Activated naive CD8-positive, alpha-beta T cell treated with anti-CD3 and anti-CD28 coated beads, Interleukin-2, amount 50 U/mL, for 24 hours (primary cell): Measurements from ENCODE around the gene ZBTB7A.

Experiments
- ATAC-seq: fragments of 150-1000 bp; cut with Tn5 transposase; one replicate; pipeline ENCODE4 v1.10.0; 2021
- DNase-seq: peaks from one replicate; pipeline ENCODE4 v3.0.0; 2021
- H3K27ac Mint-ChIP-seq: one replicate; pipeline ENCODE4 v1.8.0; 2021; ENCODE audit warnings: mild to moderate bottlenecking, mixed read lengths
- H3K27me3 Mint-ChIP-seq: one replicate; pipeline ENCODE4 v1.8.0; 2021; ENCODE audit warnings: mixed read lengths
- H3K36me3 Mint-ChIP-seq: one replicate; pipeline ENCODE4 v1.8.0; 2021; ENCODE audit warnings: low read depth, mixed read lengths
- H3K4me1 Mint-ChIP-seq: one replicate; pipeline ENCODE4 v1.8.0; 2021; ENCODE audit warnings: mixed read lengths
- H3K4me3 Mint-ChIP-seq: one replicate; pipeline ENCODE4 v1.8.0; 2021; ENCODE audit warnings: mild to moderate bottlenecking, moderate library complexity, mixed read lengths
- H3K9me3 Mint-ChIP-seq: one replicate; pipeline ENCODE4 v1.8.0; 2021; ENCODE audit warnings: mixed read lengths

ZBTB7A gene

GRCh38 chr19:4043966-4044715, 22.6 kb downstream of the ZBTB7A start:
- no peak for DNase-seq
- Mint-ChIP-seq H3K4me1 (peaks cover 5% of the 10 kb centered on the region), H3K27me3 (no peaks in the 10 kb centered on the region), H3K4me3 (no peak overlapping the region), H3K9me3 (no peaks in the 10 kb centered on the region), H3K27ac (no peak overlapping the region), H3K36me3 (peaks cover 6% of the 10 kb centered on the region)
- ATAC-seq, result no peak

DNA sequence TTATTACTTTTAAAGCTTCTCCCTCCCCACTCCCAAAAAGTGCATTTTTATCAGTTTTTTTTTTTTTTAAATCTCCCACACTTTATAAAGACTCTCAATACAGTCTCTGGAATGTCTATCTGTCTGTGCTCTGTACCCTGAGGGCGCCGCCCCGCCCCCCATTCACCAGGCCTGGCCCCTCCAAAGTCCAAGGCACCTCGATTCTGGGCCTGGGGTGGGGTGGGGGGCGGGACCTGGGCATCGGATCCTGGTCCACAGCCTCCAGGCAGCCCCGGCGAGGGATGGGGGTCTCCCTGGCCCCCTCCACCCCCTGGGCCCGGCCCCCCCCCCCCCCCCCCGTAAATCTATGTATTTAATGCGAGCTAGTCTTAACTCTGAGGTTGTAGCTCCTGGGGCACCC, 23.3 kb downstream of the ZBTB7A start:
- Mint-ChIP-seq H3K27ac (no peak overlapping the region), H3K36me3 (peaks cover 6% of the 10 kb centered on the region), H3K9me3 (no peaks in the 10 kb centered on the region), H3K4me3 (no peak overlapping the region), H3K4me1 (peaks cover 5% of the 10 kb centered on the region), H3K27me3 (no peaks in the 10 kb centered on the region)
- ATAC-seq (no peak), DNase-seq (no peak)

DNA sequence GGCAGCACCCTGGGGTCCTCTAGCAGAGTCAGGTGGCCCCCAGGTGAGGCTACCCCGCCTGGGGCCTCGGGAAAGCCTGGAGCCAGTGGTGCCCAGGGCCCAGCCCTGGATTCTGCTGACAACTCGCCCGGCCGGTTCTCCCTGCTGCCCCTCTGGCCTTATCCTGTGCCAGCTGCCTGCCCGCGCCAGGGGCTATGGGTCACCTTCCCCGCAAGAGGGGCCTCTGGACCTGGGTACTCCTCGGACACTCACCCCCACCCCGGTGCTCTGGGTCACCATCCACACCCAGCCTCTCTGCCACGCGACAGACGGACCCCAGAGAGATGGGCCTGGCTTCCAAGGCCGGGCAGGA, 24.0 kb downstream of the ZBTB7A start:
- Mint-ChIP-seq H3K36me3 (peaks cover 8% of the 10 kb centered on the region), H3K27me3 (no peaks in the 10 kb centered on the region), H3K4me1 (peaks cover 5% of the 10 kb centered on the region), H3K9me3 (no peaks in the 10 kb centered on the region), H3K27ac (no peak overlapping the region), H3K4me3 (no peak overlapping the region)
- DNase-seq (no peak), ATAC-seq (no peak)

GRCh38 chr19:4042064-4042730, 24.5 kb downstream of the ZBTB7A start:
- Mint-ChIP-seq H3K27me3 (no peaks in the 10 kb centered on the region), H3K9me3 (no peaks in the 10 kb centered on the region), H3K27ac (no peak overlapping the region), H3K4me3 (no peak overlapping the region), H3K4me1 (peaks cover 5% of the 10 kb centered on the region), H3K36me3 (peaks cover 8% of the 10 kb centered on the region)
- DNase-seq, result no peak
- peak; percentile 30 for ATAC-seq

- Mint-ChIP-seq H3K27me3 (no peaks in the 10 kb centered on the region), H3K36me3 (peaks cover 8% of the 10 kb centered on the region), H3K9me3 (no peaks in the 10 kb centered on the region), H3K27ac (no peak overlapping the region), H3K4me3 (no peak overlapping the region), H3K4me1 (no peaks in the 10 kb centered on the region)
- no peak for DNase-seq
- no peak for ATAC-seq
Measured at GRCh38 chr19:4038661-4039423, 27.9 kb downstream of the ZBTB7A start.

- H3K36me3 Mint-ChIP-seq, result peaks cover 8% of the 10 kb centered on the region
- H3K27me3 Mint-ChIP-seq, result no peaks in the 10 kb centered on the region
- H3K9me3 Mint-ChIP-seq, result no peaks in the 10 kb centered on the region
- ATAC-seq (no peak), DNase-seq (no peak)
- no peak overlapping the region for H3K4me3 Mint-ChIP-seq
- no peaks in the 10 kb centered on the region for H3K4me1 Mint-ChIP-seq
- no peak overlapping the region for H3K27ac Mint-ChIP-seq
Measured at GRCh38 chr19:4038057-4038456, 28.6 kb downstream of the ZBTB7A start.

DNA sequence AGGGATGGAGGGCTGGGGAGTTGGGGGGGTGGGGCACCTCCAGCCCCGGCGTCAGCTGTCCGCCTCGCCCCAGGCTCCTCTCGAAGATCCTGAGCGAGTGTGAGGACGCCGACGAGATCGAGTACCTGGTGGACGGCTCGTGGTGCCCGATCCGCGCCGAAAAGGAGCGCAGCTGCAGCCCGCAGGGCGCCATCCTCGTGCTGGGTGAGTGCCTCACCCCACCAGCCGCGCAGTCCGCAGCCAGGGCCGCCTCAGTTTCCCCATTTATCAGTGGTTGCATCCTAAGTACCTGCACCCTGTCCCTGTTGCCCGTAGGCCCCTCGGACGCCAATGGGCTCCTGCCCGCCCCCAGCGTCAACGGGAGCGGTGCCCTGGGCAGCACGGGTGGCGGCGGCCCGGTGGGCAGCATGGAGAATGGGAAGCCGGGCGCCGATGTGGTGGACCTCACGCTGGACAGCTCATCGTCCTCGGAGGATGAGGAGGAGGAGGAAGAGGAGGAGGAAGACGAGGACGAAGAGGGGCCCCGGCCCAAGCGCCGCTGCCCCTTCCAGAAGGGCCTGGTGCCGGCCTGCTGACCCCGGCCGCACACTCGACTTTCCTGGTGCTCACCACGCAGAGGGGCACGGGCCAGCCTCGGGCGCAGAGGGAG, 29.3 kb downstream of the ZBTB7A start:
- Mint-ChIP-seq H3K9me3 (no peaks in the 10 kb centered on the region), H3K27me3 (no peaks in the 10 kb centered on the region), H3K36me3 (peaks cover 8% of the 10 kb centered on the region), H3K27ac (no peak overlapping the region), H3K4me3 (no peak overlapping the region), H3K4me1 (no peaks in the 10 kb centered on the region)
- no peak for ATAC-seq
- DNase-seq, result no peak

DNA sequence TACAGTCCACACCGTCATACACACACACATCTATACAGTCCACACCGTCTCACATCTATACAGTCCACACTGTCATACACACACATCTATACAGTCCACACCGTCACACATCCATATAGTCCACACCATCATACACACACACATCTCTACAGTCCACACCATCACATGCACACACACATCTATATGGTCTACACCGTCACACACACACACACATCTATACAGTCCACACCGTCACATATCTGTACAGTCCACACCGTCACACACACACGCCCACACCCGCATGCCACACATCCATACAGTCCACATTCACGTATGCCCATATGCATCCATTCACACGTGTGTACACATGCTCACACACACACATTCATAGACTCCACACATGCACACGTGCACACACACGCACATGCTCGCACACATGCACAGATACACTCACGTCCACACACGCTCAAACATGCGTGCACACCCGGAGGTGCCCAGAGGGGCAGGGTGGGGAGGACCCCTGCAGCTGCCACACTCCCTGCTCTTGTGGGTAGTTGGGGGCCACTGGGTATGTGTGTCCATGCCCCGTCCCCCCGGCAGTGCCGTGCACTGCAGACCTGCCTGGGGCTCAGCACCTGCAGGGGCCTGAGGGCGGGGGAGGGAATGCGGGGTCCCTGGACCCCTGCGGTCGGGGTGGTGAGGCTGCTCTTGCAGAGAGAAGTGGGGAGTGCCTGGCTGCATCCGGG, 30.0 kb downstream of the ZBTB7A start:
- DNase-seq (no peak), ATAC-seq (no peak)
- no peak overlapping the region for H3K4me3 Mint-ChIP-seq
- no peaks in the 10 kb centered on the region for H3K27me3 Mint-ChIP-seq
- H3K27ac Mint-ChIP-seq, result no peak overlapping the region
- peaks cover 8% of the 10 kb centered on the region for H3K36me3 Mint-ChIP-seq
- no peaks in the 10 kb centered on the region for H3K4me1 Mint-ChIP-seq
- H3K9me3 Mint-ChIP-seq, result no peaks in the 10 kb centered on the region

GRCh38 chr19:4035582-4035981, 31.1 kb downstream of the ZBTB7A start:
- no peak overlapping the region for H3K4me3 Mint-ChIP-seq
- DNase-seq, result no peak
- H3K4me1 Mint-ChIP-seq, result no peaks in the 10 kb centered on the region
- H3K27me3 Mint-ChIP-seq, result no peaks in the 10 kb centered on the region
- H3K9me3 Mint-ChIP-seq, result no peaks in the 10 kb centered on the region
- peaks cover 8% of the 10 kb centered on the region for H3K36me3 Mint-ChIP-seq
- ATAC-seq, result no peak
- no peak overlapping the region for H3K27ac Mint-ChIP-seq

GRCh38 chr19:4035018-4035566, 31.6 kb downstream of the ZBTB7A start:
- Mint-ChIP-seq H3K9me3 (no peaks in the 10 kb centered on the region), H3K36me3 (peaks cover 5% of the 10 kb centered on the region), H3K4me1 (no peaks in the 10 kb centered on the region), H3K4me3 (no peak overlapping the region), H3K27ac (peak overlapping the region; percentile 37), H3K27me3 (no peaks in the 10 kb centered on the region)
- no peak for DNase-seq
- no peak for ATAC-seq

DNA sequence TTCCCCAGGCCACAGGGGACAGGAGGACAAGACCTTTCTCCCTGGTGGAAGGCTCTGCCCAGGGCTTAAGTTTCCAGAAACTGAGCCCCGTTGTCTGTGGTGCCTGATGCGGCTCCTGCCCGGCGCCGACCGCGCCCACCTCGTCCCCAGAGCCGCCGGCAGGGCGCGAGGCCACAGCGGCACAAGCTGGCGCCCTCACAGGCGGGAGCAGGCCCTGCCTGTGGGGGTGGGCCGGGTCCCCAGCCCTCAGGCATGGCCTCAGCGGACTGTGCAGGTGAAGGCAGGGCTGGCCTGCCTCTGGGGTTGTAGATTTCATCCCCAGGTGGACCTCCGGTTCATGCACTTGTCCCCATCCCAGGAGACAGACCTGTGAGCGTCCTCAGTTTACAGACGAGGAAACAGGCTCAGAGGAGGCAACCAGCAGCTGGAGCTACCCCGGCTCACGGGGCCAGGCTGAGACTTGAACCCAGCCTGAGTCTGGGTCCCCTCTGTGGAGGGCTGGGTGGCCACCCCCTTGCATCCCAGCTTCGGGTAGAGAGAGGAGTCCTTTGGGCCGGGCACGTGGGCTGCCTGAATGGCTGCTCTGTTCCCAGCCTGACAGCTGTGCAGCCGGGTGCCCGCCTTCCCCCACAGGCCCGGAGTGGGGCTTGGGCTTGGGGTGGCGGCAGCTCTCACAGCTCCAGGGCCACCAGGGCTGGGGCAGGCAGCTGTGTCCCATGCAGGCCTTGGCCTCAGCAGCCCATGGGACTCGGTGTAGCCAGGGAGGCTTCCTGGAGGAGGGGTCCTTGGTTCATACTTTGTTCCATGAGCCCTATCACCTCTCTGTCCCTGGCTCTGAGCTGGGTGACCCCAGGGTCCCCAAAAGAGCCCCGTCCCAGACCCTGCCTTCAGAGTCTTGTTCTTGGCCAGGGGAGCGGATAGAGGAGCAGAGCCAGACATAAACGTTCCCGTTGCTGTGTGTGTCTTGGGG, 32.4 kb downstream of the ZBTB7A start:
- ATAC-seq (no peak), DNase-seq (no peak)
- no peaks in the 10 kb centered on the region for H3K4me1 Mint-ChIP-seq
- H3K4me3 Mint-ChIP-seq, result no peak overlapping the region
- no peaks in the 10 kb centered on the region for H3K9me3 Mint-ChIP-seq
- no peaks in the 10 kb centered on the region for H3K27me3 Mint-ChIP-seq
- H3K36me3 Mint-ChIP-seq, result peaks cover 5% of the 10 kb centered on the region
- peak overlapping the region; percentile 37 for H3K27ac Mint-ChIP-seq

GRCh38 chr19:4033028-4033956, 33.4 kb downstream of the ZBTB7A start:
- peaks cover 5% of the 10 kb centered on the region for H3K36me3 Mint-ChIP-seq
- DNase-seq (no peak), ATAC-seq (no peak)
- no peaks in the 10 kb centered on the region for H3K27me3 Mint-ChIP-seq
- H3K4me1 Mint-ChIP-seq, result no peaks in the 10 kb centered on the region
- no peaks in the 10 kb centered on the region for H3K9me3 Mint-ChIP-seq
- no peak overlapping the region for H3K27ac Mint-ChIP-seq
- H3K4me3 Mint-ChIP-seq, result no peak overlapping the region
